HG02642 (cell line): ENCODE data around the gene NSG1.
"Not testable (repeated sequence)": the region's sequence is repeated elsewhere in the genome, so short reads cannot be mapped to it uniquely, and the experiment has no call there.

Source experiments
- ATAC-seq: cut with Tn5 transposase; IDR thresholded peaks from one replicate; pipeline ENCODE4 v1.9.1; 2021; ENCODE audit warnings: mild to moderate bottlenecking; ENCODE audit not compliant: unreplicated experiment, poor library complexity

The NSG1 gene

DNA sequence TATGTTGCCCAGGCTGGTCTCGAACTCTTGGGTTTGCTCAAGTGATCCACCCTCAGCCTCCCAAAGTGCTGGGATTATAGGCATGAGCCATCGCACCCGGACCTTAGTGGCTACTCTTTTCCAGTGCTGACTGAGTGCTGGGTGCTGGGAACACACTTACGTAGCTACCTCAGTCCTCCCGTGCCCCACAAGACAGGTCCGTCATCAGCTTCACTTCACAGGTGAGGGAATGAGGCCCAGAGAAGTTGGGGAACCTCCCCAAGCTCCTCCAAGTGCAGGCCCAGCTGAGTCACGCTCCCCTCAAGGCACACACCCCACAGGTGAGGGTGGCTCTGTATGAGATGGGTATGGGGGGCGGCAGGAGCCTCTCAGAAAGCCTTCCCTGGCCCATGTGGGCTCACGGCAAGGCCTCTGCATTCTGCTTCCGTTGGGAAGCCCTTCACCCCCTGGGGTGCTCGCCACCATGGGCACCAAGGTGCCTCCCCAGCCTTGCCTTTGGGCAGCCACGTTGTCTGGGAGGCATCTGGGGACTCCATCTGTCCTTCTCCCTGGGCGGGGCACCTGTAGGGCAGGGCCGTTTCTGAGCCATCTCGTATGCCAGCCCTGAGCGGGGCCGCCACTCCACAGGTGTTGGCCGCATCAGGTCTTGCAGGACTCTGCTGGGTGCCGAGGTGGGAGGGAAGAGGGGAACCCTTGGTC is 28.4 kb downstream of the NSG1 start:
- ATAC-seq, result no peak

DNA sequence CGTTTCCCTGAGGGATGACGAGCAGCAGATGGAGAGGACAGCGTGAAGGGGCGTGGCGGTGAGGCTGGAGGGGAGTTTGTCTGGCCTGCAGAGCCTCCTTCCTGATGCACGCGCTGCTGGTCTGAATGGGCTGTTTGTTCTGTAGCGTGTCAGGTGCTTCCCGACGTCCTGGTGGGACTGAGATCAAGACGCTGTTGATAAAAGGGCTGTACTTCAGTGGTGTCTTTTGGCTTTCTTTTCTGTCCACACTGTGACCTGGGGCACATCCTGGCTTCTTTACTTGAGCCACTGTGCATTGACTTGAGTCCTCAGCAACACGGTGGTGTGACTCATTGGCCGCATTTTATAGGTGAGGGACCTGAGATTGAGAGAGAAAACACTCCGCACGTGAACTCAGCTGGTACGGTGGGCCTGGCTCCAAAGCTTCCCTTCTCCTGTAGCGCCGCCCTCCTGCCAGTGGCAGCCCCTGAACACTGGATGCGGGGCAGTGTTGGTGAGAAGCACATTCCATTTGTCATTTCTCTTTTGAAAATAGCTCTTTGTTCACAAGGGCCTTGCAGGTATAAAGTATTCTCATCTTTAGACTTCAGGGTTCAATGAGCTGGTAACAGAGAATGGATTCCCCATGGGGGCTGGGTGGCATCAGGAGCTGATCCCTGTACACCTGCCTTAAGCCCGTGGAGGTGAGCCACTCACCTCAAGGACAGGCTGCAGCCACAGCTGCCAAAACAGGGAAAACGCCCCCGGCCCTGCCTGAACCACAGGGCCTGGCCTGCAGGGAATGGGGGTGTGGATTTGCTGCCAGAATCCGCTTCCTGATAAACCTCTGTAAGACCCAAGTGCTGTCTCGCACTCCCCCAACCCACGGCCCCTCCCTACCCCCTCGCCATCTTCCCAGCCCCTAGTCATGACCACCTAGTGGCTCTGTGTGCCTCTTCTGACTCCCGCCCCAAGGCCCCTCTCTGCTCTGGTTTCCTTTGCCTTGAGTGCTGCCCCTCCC is 29.2 kb downstream of the NSG1 start:
- no peak for ATAC-seq

DNA sequence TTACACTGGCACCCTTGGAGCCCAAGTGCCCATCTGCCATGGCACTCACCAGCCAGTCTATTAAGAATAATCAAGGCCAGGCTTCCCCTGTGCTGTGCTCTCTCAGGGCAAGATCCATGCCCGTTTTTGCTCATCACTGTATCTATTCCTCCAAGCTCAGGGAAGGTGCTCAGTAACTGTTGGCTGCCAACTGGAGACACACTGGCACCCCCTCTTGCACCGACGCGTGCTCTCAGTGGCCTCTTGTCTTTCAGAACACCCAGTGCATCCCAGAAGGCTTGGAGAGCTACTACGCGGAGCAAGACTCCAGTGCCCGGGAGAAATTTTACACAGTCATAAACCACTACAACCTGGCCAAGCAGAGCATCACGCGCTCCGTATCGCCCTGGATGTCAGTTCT is 30.1 kb downstream of the NSG1 start:
- ATAC-seq, result no peak

DNA sequence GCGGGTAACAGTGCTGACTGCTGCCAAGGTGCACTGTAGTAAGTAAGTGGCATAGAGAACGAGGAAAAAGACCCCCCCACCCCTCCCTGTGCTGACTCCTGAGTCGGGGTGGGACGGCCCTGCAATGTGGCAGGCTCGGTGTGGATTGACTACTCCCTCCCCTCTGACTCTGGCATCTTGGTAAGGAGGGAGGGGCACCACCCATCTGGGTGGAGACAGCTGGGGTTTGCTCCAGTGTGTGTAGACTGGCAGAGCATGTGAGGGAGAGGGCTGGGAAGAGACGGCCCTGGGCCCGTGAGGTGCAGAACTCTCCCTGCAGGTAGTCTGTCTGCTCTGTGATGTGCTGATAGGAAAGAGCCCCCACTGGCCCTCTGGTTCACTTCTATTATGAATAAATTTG is 31.0 kb downstream of the NSG1 start:
- no peak for ATAC-seq

DNA sequence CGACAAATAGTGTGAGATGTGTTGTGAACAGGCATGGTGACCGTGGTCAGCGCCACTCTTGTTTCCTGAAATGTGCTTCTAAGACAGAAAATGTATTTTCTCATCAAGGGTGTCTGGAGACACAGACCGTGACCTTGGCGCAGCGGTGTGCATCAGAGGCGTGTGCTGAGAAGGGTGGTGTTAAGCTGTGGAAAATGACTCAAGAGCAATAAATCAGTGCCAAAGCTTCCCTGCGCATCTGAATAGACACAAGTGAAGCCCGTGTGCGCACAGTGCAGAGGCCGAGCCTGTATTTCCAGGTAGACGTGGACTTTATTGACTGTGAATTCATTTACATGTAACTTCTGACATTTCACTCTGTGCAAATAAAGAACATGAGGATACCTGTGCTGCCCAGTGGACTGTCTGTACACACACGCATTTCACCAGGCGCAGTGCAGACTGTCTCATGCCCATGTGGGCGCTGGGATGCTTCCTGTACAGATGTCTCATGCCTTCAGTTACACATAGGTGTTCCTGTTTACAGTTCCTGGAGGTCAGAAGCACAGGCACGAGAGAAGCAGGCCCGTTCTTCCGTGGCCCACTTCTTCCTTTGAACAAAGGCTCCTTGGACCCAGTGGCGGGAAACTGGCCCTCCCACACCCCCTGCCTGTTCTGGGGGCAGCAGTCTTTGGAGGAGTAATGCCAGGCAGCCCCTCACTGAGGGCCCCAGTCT is 31.9 kb downstream of the NSG1 start:
- no peak for ATAC-seq

DNA sequence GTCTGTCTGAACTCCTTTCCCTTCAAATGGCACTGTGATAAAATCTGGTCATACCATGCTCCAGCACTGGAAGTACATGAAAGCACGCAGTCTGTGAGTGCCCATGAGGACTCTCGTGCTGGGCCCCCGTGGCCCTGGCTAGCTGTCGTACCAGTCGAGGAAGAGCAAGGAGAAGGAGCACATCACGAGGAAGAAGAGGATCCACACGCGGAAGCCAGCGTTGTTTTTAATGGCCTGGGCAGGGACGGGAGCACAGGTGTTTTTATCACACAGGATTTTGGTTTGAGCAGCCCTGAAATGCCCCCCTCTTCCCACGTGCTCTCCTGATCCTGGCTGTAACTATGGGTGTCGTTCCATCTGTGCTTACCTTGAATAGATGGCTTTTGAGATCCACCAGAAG is 33.0 kb downstream of the NSG1 start:
- no peak for ATAC-seq

DNA sequence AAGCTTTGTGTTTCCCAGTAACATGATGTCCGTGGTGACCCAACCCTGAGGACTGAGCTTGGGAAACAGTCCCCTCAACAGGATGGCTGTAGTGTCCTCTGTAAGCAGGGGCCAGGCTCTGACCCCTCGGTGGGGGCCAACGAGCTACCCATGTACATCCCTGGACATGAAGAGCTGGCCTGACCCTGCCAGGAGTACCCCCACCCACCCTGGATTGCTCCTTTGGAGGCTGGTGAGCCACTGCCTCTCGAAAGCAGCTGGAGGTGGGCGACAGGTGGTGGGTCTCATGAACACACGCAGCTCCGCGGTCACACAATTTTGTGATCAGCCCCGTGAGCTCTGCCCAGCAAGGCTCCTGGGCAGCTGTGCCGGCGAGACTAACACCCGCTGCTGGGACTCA is 33.5 kb downstream of the NSG1 start:
- no peak for ATAC-seq

DNA sequence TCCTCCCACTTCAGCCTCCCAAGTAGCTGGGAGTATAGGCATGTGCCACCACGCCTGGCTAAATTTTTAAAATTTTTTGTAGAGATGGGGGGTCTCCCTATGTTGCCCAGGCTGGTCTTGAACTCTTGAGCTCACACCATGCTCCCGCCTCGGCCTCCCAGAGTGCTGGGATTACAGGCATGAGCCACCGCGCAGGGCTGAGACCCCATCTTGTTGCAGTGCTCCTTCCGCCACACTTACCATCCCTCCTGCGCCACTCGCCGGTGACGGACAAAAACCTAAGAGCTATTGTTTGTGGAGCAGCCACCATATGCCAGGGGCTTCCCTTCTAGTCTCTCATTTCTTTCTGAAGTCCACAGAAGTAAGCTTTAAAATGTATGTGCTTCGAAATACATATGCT is 34.5 kb downstream of the NSG1 start:
- ATAC-seq, result no peak

DNA sequence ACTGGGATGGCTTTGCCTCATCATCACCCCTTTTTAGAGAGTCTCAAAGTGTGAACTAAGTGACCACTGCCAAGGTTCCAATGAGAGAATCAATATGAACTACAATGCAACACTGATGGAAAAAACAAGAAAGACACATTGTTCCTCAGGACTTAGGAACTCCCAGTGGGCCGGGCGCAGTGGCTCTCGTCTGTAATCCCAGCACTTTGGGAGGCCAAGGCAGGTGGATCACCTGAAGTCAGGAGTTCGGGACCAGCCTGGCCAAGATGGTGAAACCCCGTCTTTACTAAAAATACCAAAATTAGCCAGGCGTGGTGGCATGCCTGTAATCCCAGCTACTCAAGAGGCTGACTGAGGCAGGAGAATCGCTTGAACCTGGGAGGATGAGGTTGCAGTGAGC is 35.2 kb downstream of the NSG1 start:
- not testable (repeated sequence) for ATAC-seq

DNA sequence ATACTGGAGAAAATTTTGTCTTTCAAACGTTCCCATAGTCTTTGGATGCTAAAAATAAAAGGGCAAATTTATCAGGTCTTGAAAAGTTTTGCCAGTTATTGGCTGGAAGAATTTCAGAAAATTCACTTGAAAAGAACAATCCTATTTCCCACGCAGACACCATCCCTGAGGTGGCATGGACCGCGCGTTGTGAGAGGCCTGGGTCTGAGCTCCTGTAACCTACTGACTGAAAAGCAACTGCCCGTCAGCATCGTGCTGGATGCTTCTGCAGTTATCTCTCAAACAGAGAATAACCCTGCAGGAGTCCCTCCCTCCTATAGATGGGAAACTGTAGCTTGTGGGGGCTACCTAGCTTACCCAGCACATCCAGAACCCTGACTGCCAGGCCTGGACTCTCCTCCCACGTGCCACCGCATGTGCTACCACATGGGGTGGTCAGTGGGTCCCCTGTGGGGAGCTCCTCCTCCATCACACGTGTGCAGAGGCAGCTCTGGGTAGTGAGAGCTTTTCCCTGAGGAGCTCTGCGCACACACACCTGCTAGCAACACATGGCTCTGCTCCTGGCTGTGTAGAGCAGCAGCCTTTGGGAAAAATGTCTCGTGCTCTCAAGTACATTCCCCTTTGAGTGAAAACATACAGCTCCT is 36.1 kb downstream of the NSG1 start:
- ATAC-seq, result no peak

DNA sequence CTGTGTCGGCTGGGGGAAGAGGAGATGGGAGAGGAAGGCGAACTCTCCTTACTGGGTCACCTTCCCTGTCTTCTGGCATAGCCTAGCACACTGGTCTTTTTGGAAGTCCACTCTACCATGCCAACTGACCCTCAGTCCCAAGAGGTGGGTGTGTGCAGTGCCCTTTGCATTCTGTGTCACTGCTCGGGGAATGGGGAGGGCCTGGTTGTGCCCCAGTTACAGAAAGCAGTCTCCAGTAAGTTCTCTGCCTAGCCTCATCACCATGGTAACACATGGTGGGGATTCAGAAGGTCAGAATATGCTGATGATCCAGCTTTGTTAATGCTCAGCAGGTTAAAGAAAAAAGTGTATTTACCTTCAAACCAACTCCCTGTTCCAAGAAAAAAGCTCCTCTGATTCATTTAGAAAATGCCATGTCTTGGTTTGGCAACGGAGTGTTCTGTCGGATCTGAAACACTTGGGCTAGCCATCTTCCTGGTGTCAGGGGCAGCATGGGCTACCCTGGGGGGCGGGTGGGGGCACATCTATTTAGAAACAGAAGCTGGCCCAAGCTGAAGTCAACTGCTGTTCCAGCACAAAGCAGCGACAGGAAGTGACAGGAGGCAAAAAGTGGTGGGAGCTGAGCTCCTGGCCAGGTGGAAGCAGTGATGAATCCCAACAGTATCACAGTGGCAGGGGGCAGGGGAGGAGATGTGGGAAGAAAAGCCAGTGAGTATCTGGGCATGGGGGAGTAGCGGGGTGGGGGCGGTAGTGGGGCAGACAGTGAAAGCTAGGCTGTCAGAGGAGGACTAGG is 37.0 kb downstream of the NSG1 start:
- no peak for ATAC-seq

DNA sequence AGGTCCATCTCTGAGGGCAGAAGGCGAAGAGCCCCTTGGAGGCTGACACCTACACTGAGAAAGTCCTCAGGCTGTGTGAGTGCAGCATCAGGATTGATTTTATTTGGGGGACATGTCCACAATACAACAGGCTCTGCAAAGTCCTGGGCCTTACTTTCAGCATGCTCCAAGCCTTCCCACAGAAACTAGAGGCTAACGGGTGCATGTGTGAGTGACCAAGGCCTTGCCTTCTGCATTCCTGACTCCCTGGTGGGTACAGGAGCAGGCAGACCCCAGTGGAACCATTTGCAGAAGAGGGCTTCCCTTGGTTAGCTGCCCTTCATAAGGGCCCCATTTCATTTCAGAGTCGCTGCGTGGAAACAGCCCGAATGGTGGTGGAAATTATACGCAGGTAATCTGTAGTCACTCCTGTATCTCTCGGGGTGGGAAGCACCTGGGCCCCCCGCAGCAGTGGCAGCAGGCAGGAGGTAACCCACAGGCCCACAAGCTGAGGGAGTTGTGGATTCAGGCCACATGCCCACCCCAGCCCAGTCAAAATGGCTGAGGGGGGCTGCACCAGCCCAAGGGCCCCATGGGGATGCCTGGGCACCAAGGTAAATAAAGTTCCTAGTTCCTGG is 37.7 kb downstream of the NSG1 start:
- no peak for ATAC-seq

DNA sequence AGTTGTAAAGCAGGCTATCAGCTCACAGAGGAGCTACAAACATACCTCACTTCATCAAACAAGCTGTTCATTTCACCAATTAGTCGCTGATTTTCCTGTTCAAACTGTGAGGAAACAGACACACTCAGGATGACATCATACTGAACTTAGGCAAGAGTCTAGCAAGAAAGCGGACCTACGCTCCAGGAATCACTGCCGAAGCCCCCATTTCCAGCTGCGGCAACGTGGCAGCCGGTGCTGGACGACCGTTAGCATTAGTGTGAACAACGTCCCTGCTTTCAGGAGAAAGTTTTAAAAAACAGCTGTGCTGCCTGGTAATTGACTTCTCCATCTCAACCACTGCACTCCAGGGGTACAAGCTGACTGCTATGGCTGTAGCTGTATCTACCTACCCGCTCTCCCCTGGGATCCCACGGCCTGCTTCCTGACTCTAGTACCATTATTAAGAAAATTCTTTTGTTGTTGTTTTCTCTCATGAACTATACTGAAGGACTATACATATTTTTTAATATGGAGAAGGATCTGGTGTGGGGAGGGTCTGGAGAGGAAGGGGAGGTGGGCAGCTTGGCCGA is 38.3 kb downstream of the NSG1 start:
- no peak for ATAC-seq

DNA sequence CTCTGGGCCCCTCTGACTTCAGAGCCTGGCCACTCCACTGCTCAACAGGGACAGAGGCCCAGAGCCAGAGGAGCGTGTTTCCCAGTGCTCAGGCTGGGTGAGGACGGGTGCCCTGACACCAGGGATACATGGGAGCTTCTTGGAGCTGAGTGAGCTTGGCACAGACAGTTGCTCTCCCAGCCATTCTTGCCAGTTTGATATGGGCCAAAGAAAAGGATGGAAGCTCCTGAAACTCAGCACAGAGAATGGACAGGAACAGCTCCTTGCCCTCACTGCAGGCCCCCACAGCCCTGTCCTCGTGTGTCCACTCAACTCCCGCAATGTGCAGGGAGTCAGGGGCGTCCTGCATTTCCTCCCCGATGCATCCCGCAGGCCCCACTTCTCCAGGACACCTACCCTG is 38.8 kb downstream of the NSG1 start:
- ATAC-seq, result no peak

DNA sequence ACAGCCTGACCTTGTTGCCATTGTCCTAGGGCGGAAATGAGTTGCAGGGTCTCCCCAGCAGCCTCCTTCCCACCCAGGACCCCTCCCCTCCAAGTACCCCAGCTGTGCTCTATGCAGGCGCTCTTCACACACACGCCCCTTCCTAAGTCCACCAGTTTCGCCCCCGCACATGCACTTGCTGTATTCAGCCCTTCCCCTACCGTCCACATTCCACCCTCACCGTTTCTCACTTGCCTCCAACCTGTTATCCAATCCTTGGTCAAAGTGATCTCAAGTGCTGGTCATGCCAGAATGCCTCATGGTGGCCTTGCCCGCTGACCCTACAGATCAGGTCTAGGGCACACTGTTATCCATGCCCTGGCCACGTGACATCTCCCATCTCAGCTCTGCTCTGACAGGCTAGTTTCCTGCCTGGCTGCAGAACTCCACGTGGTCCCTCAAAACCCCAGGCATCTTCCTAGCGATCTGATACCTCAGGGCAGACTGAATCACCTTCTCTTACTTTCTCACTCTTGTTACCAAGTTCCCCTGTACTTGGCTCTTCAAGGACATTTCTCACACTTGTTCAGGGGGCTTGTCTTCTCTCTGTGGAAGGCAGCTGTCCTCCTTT is 39.7 kb downstream of the NSG1 start:
- no peak for ATAC-seq

DNA sequence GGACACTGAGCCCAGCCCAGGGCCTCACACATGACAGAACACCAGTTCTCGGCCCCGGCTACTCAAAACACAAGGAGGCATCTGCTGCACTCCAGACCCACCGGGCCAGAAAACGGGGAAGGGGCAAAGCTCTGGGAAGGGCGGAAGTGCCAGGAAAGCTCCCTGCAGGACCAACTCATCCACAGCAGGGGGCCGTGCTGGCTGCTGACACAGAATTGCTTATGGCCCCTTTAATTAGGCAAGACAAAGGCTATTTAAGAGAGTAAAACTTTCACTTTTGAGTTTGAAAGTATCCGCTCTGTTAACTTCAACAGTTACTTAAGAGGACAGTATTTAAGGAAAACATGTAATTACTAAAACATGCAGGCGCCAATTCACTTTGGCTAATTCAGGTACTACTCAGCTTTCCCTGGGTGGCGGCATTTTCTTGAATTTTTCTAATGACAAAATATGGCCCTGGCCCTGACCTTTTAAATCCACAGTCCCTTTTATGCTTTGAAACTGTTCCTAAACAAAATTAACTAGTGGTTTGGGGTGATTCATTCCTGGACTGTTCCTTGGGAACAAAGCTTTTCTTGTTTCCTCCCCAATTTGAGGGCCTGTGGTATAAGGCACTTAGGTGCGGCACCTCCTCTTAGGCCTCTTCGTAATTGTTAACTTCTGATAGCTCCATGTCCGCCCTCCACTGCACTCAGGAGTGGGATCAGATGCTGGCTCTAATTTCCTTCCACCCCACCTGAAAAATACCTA is 40.4 kb downstream of the NSG1 start:
- ATAC-seq, result no peak

DNA sequence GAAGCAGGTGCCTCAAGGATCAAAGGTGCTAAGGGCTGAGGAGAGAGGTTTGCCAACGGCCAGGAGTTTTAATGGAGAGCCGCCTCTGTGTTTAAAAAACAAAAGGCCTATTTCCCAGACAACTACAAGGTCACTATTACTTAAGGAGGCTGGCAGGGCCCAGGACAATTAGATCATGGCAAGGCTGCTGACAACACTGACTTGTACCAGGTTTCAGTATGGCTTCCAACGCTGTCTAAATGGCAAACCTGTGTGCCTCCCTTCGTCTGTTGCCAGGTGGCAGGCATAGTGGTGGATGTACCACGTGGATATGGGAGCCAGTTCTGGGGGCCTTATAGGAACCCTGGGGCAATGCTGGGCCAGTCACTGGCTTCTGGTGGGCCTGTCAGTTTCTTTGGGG is 41.0 kb downstream of the NSG1 start:
- ATAC-seq, result no peak
